Uterus (tissue), 4 donors: ENCODE data around the gene CCDC70. TPM values are rescaled to one million over a fixed set of nuclear protein-coding genes. Genes with fewer than 3 reads are reported as not detected.

Experiments
- DNase-seq, 2 donors: peaks; one replicate each; pipeline ENCODE4 v3.0.0-alpha.2; 2019 to 2020
- H3K27ac ChIP-seq, 2 donors: fragments of 200-600 bp; sonication (generic); 1 replicate in 1 of 2; 2 replicates in 1 of 2; pipeline ENCODE4 v1.5.1; 2016 to 2018
- H3K27me3 ChIP-seq, 2 donors: fragments of 200-600 bp; sonication (generic); one replicate each; pipeline ENCODE4 v1.5.1; 2018 to 2019; ENCODE audit warnings: control low read depth in 1 of 2
- H3K36me3 ChIP-seq, 2 donors: fragments of 200-600 bp; sonication (generic); one replicate each; pipeline ENCODE4 v1.5.1; 2019; ENCODE audit warnings: control low read depth in 1 of 2
- H3K4me1 ChIP-seq, 2 donors: fragments of 200-600 bp; sonication (generic); one replicate each; pipeline ENCODE4 v1.5.1; 2018 to 2019; ENCODE audit warnings: control low read depth in 1 of 2
- H3K4me3 ChIP-seq, 2 donors: fragments of 200-600 bp; sonication (generic); 1 replicate in 1 of 2; 2 replicates in 1 of 2; pipeline ENCODE4 v1.5.1; 2018 to 2019; ENCODE audit warnings: mild to moderate bottlenecking in 1 of 2
- H3K9me3 ChIP-seq, 2 donors: fragments of 200-600 bp; sonication (generic); one replicate each; pipeline ENCODE4 v1.5.1; 2019; ENCODE audit warnings: control low read depth in 1 of 2
- CTCF ChIP-seq, 4 experiments: fragments of 200-600 bp in 2 of 4; fragments of 450-650 bp in 2 of 4; sonication (generic) in 2 of 4; IDR thresholded peaks; one replicate each; pipeline ENCODE4 v1.5.1; 2016 to 2019; ENCODE audit warnings: antibody characterized with exemption in 4 of 4, mild to moderate bottlenecking in 2 of 4, moderate library complexity in 1 of 4
- POLR2A ChIP-seq, 2 donors: fragments of 450-650 bp; IDR thresholded peaks; one replicate each; pipeline ENCODE4 v1.6.1; 2016; ENCODE audit warnings: antibody characterized with exemption in 2 of 2, mild to moderate bottlenecking in 1 of 2, moderate library complexity in 1 of 2
- intact Hi-C: fragments of 100-400 bp; cut with DNase I; formaldehyde crosslinking; loops from one replicate; pipeline ENCODE4 v1.15.1; 2023; ENCODE audit warnings: low total_unique reads
- total RNA-seq, 4 donors: library from RNA; depleted of rRNA in 3 of 4; stranded (reverse); fragments of >200 nt in 3 of 4; gene quantifications; one replicate each; pipeline versions ENCODE4 v1.1.0 to v1.2.4, GENCODE V29; 2014 to 2023
- donor health status: DM: yes; HTN: yes; CAD: no.

Gene CCDC70
- total RNA-seq, 4 donors from 2014 or later, result not detected

- no peak for DNase-seq
- H3K27me3 ChIP-seq, result no peaks in the 10 kb centered on the region
- no peaks in the 10 kb centered on the region for H3K9me3 ChIP-seq
- no peak overlapping the region for H3K4me3 ChIP-seq
- H3K27ac ChIP-seq, result no peak overlapping the region
- H3K36me3 ChIP-seq, result no peaks in the 10 kb centered on the region
- H3K4me1 ChIP-seq, result no peaks in the 10 kb centered on the region
- intact Hi-C loops, result no loop called here
- TF ChIP-seq POLR2A (IDR thresholded peaks at IDR 0.05), result no peak
- TF ChIP-seq CTCF (IDR thresholded peaks at IDR 0.05), result peak in 1 of 4 experiments; percentile 6
Observed at GRCh38 chr13:51849145-51850101, 12.3 kb upstream of the CCDC70 start.

- no peak for TF ChIP-seq POLR2A (IDR thresholded peaks at IDR 0.05)
- TF ChIP-seq CTCF (IDR thresholded peaks at IDR 0.05), result no peak
- Histone ChIP-seq H3K36me3 (no peaks in the 10 kb centered on the region), H3K27ac (no peak overlapping the region), H3K9me3 (no peaks in the 10 kb centered on the region), H3K4me1 (no peaks in the 10 kb centered on the region), H3K4me3 (no peak overlapping the region), H3K27me3 (no peaks in the 10 kb centered on the region)
- DNase-seq, result no peak
- intact Hi-C loops, result no loop called here
Observed at GRCh38 chr13:51856027-51856736, 5.6 kb upstream of the CCDC70 start.

GRCh38 chr13:51856998-51857397 is 4.8 kb upstream of the CCDC70 start:
- intact Hi-C loops, result no loop called here
- Histone ChIP-seq H3K27me3 (no peaks in the 10 kb centered on the region), H3K27ac (no peak overlapping the region), H3K9me3 (no peaks in the 10 kb centered on the region), H3K4me3 (no peak overlapping the region), H3K36me3 (no peaks in the 10 kb centered on the region), H3K4me1 (no peaks in the 10 kb centered on the region)
- TF ChIP-seq CTCF (IDR thresholded peaks at IDR 0.05) (no peak), POLR2A (IDR thresholded peaks at IDR 0.05) (no peak)
- DNase-seq, result no peak

GRCh38 chr13:51858433-51859247 is 3.1 kb upstream of the CCDC70 start:
- no peak for DNase-seq
- Histone ChIP-seq H3K36me3 (no peaks in the 10 kb centered on the region), H3K27ac (no peak overlapping the region), H3K4me3 (no peak overlapping the region), H3K4me1 (no peaks in the 10 kb centered on the region), H3K9me3 (no peaks in the 10 kb centered on the region), H3K27me3 (no peaks in the 10 kb centered on the region)
- TF ChIP-seq CTCF (IDR thresholded peaks at IDR 0.05), result no peak
- intact Hi-C loops, result no loop called here
